ENCODE data around the gene OR4Q3. TPM values are rescaled to one million over a fixed set of nuclear protein-coding genes. Genes with fewer than 3 reads are reported as not detected.
"Not testable (repeated sequence)": the region's sequence is repeated elsewhere in the genome, so short reads cannot be mapped to it uniquely, and the experiment has no call there.

Gene OR4Q3
- total RNA-seq = not detected

DNA sequence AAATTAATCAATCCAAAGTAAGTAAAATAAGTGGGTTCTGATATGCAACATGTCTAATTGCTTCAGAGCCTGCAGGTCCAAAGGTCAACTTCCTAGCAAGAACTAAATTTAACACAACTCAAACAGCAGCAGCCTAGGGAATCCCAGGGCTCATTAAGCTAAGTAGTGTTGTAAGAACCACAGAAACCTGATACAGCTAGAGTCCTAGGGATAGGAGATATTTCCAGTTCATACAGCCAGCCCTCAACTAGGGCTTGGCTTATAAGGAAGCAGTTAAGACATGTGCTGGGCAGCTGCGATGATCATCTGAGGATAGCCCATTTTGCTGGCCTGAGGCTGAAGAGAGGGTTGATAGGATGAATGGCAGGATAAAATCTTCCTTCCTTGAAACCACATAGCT lies at the start of gene OR4Q3:
Gene OR4Q3, plus strand, starts transcription at position 316 of the 400 bp plus-strand sequence.
- Histone ChIP-seq H3K9me3 (no peaks in the 10 kb centered on the region), H3K27me3 (no peaks in the 10 kb centered on the region), H3K27ac (no peak within 1 kb of the TSS), H3K4me3 (replicated peaks in 1 of 3) (no peak within 1 kb of the TSS), H3K4me1 (no peaks in the 10 kb centered on the region), H3K36me3 (no peaks in the 10 kb centered on the region)
- 65 to 80% methylated on average over 1 of the region's 1 CpG for WGBS, 2 donors
- intact Hi-C loops (cut with DNase I) = no loop called here
- DNase-seq = no peak
- TF ChIP-seq POLR2A (IDR thresholded peaks at IDR 0.05) = no peak
- TF ChIP-seq, protein P1, sequence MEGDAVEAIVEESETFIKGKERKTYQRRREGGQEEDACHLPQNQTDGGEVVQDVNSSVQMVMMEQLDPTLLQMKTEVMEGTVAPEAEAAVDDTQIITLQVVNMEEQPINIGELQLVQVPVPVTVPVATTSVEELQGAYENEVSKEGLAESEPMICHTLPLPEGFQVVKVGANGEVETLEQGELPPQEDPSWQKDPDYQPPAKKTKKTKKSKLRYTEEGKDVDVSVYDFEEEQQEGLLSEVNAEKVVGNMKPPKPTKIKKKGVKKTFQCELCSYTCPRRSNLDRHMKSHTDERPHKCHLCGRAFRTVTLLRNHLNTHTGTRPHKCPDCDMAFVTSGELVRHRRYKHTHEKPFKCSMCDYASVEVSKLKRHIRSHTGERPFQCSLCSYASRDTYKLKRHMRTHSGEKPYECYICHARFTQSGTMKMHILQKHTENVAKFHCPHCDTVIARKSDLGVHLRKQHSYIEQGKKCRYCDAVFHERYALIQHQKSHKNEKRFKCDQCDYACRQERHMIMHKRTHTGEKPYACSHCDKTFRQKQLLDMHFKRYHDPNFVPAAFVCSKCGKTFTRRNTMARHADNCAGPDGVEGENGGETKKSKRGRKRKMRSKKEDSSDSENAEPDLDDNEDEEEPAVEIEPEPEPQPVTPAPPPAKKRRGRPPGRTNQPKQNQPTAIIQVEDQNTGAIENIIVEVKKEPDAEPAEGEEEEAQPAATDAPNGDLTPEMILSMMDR (IDR thresholded peaks at IDR 0.05) = no peak

DNA sequence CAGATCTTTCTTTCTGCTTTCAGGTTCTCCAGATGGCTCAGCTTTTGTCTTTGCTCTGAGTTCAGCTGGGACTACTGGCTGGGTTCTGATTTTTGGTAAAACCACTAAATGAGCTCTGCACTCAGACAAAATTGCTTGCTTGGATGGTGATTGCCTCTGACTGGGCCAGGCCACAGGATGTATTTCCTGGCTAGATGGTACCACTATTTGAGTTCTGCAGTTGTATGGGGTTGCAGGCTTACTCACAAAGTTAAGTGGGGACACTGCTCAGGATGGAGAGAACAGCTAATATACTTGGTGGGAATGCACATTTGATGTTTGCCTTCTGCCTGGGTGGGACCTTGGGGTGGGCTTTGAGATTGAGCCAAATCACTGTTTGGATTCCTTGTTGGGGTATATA lies 14.0 kb upstream of the OR4Q3 start:
- Histone ChIP-seq H3K4me3 (replicated peaks in 1 of 3) (no peak overlapping the region), H3K4me1 (no peaks in the 10 kb centered on the region), H3K36me3 (no peaks in the 10 kb centered on the region), H3K27me3 (no peaks in the 10 kb centered on the region), H3K27ac (no peak overlapping the region), H3K9me3 (peaks cover 3% of the 10 kb centered on the region)
- TF ChIP-seq, protein P1 (IDR thresholded peaks at IDR 0.05) = no peak
- no peak for TF ChIP-seq POLR2A (IDR thresholded peaks at IDR 0.05)
- intact Hi-C loops (cut with DNase I) = no loop called here
- no peak for DNase-seq

DNA sequence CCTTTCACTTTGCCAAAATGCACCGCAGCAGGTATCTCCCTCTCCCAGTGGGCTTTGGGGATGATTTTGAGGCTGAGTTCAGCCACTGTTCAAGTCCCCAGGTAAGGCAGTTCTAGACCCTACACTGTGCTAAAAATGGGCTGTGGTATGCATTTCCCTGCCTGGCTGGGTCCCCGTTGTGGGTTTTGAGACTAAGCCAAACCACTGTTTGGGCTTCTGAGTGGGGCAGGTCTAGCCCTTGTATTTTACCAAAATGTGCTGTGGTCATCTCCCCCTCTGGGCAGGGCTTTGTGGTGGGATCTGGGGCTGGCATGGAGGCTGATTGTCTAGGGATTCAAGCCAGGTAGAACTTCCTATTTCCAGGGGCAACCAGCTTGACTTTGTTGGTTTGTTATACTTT lies 13.6 kb upstream of the OR4Q3 start:
- Histone ChIP-seq H3K36me3 (no peaks in the 10 kb centered on the region), H3K27ac (no peak overlapping the region), H3K9me3 (peaks cover 3% of the 10 kb centered on the region), H3K4me1 (no peaks in the 10 kb centered on the region), H3K27me3 (no peaks in the 10 kb centered on the region), H3K4me3 (replicated peaks in 1 of 3) (no peak overlapping the region)
- no peak for DNase-seq
- TF ChIP-seq POLR2A (IDR thresholded peaks at IDR 0.05) = no peak
- TF ChIP-seq, protein P1 (IDR thresholded peaks at IDR 0.05) = no peak
- WGBS, 2 donors = 43 to 75% methylated on average over 2 of the region's 2 CpGs
- intact Hi-C loops (cut with DNase I) = no loop called here

DNA sequence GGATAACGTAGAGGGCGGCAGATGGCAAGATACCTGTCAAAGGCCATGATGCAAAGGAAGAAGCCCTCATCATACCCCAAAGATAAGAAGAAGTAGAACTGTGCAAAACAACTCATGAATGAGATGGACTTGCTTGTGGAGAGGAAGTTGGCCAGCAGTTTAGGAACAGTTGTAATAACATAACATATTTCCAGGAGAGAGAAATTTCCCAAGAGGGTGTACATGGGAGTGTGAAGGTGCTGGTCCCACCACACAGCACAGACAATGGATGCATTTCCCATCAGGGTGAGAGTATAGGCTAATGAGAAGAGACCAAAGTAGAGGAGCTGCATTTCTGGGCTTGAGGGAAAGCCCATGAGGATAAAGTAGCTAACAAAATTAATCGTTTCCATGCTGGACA lies 9.5 kb upstream of the OR4Q3 start:
- H3K9me3 ChIP-seq; DNase-seq; H3K36me3 ChIP-seq; H3K4me3 ChIP-seq (replicated peaks in 1 of 3); intact Hi-C loops (cut with DNase I); H3K27ac ChIP-seq; H3K27me3 ChIP-seq; H3K4me1 ChIP-seq: not testable (repeated sequence)
- WGBS, 2 donors = 64 to 75% methylated on average over 3 of the region's 3 CpGs

DNA sequence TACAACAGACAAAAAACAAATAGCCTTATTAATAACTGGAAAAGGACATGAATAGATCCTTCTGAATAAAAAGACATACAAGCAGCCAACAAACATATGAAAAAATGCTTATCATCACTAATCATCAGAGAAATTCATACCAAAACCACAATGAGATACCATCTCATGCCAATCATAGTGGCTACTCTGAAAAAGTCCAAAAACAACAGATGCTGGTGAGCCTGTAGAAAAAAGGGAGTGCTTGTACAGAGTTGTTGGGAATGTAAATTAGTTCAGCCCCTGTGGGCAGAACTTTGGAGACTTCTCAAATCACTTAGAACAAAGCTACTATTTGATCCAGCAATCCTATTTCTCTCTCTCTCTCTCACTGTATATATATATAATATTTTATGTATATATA lies 8.9 kb downstream of the OR4Q3 start:
- H3K9me3 ChIP-seq; H3K4me1 ChIP-seq; H3K4me3 ChIP-seq (replicated peaks in 1 of 3); H3K36me3 ChIP-seq; DNase-seq; H3K27me3 ChIP-seq; intact Hi-C loops (cut with DNase I); H3K27ac ChIP-seq: not testable (repeated sequence)

DNA sequence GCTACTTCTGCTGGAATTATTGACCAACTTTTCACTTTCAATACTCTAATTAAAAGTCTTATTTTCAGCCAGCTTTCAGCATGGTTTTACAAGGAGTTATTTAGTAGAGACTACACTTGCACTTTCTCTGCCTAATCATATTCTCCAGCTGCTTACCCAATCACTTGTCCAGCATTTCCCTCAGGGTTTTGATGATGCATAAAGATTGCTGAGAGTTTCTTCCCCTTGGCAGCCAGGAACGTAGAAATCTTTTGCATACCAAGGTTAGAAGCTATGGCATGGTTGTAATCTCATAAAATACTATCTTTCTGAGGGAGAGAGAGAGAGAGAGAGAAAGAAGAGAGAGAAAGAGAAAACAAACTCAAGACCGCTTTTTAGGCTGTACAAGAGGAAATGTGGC lies 10.8 kb downstream of the OR4Q3 start:
- intact Hi-C loops (cut with DNase I) = no loop called here
- Histone ChIP-seq H3K4me3 (replicated peaks in 1 of 3) (no peak overlapping the region), H3K9me3 (no peaks in the 10 kb centered on the region), H3K27ac (no peak overlapping the region), H3K4me1 (no peaks in the 10 kb centered on the region), H3K36me3 (no peaks in the 10 kb centered on the region), H3K27me3 (no peaks in the 10 kb centered on the region)
- no peak for DNase-seq
- WGBS, 2 donors = 33 to 38% methylated on average over 2 of the region's 2 CpGs
- TF ChIP-seq POLR2A (IDR thresholded peaks at IDR 0.05) = no peak
- TF ChIP-seq, protein P1 (IDR thresholded peaks at IDR 0.05) = no peak

DNA sequence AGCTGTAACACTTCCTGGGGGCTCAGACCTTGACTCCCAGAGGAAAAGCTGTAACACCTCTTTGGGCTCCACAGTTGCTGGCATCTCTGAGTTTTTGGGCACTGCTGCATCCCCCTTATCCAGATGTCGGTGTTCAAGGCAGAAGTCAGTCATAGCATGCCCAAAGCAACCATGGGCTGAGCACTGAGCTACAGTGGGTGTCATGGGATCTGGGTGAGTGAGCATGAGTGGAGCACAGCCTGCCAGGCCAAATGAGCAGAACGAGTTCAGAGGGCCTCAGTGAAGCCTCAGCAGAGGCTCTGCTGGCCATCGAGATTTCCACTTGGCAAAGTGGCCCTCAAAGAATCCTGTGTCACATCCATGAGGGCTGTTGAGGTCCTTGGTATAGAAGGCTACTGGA lies 28.1 kb downstream of the OR4Q3 start:
- H3K27me3 ChIP-seq; H3K4me3 ChIP-seq (replicated peaks in 1 of 3); intact Hi-C loops (cut with DNase I); H3K36me3 ChIP-seq; DNase-seq; H3K9me3 ChIP-seq; H3K27ac ChIP-seq; H3K4me1 ChIP-seq: not testable (repeated sequence)
- 42 to 55% methylated on average over 3 of the region's 3 CpGs for WGBS, 2 donors

Data from thyroid gland (tissue), 4 donors.